K562 (cell line): ENCODE measurements around the gene FAM149A. TPM values are rescaled to one million over a fixed set of nuclear protein-coding genes. Genes with fewer than 3 reads are reported as not detected.
A peak's percentile ranks its signal among the peaks of the same experiment; 100 is the strongest.

Source experiments
- ATAC-seq: fragments of 200-7000 bp; cut with Tn5 transposase; 3 replicates; pipeline ENCODE4 v1.9.1; 2020; ENCODE audit warnings: moderate library complexity
- BruUV-seq: library from RNA; stranded (reverse); fragments of 400-500 nt; replicated peaks from 2 replicates; lab custom pipeline; 2021; lab: Mats Ljungman, UMichigan
- CTCF ChIA-PET: fragments of 300-600 bp; formaldehyde crosslinking; extraction: SDS; loops from one replicate; lab custom pipeline; 2021; ENCODE audit warnings: low intra/inter-chr PET ratio; lab: Yijun Ruan, JAX
- POLR2A ChIA-PET: fragments of 300-600, 350-650 bp; sonication (Branson Sonifier 250); formaldehyde crosslinking; extraction: SDS; loops from one replicate; lab custom pipeline; 2021; ENCODE audit warnings: antibody characterized with exemption, inconsistent platforms; lab: Yijun Ruan, JAX
- DNase-seq, 4 experiments: peaks; one replicate each; pipeline versions ENCODE4 v3.0.0 to v3.0.0-alpha.2; 2011 to 2018; ENCODE audit warnings: low spot score in 3 of 4, mixed read lengths in 3 of 4; ENCODE audit errors: extremely low read depth in 1 of 4
- FAIRE-seq: peaks from 2 replicates; lab custom pipeline; 2011; peaks lifted over from hg19 to GRCh38; lab: Jason Lieb, UNC
- H2AFZ ChIP-seq: 2 replicates; pipeline ENCODE4 v1.6.0; 2011; ENCODE audit warnings: low read depth, low read length, control low read depth, inconsistent platforms
- H3K27ac ChIP-seq: fragments of 200-600 bp; 3 replicates; pipeline ENCODE4 v1.8.0; 2011; ENCODE audit warnings: low read depth, mild to moderate bottlenecking, control low read depth, inconsistent platforms, low read length, moderate library complexity, mixed read lengths; ENCODE audit errors: extremely low read depth
- H3K27me3 ChIP-seq, 2 experiments: fragments of 300-600 bp in 1 of 2; 2 replicates in 1 of 2; 3 replicates in 1 of 2; pipeline versions ENCODE4 v1.6.0 to v1.8.0; 2011; ENCODE audit warnings: inconsistent platforms in 2 of 2, low read length in 2 of 2, mild to moderate bottlenecking in 1 of 2, mixed read lengths in 1 of 2, moderate library complexity in 1 of 2; ENCODE audit not compliant: control insufficient read depth in 2 of 2, insufficient read depth in 2 of 2
- H3K36me3 ChIP-seq: fragments of 300-600 bp; 3 replicates; pipeline ENCODE4 v1.8.0; 2011; ENCODE audit warnings: mild to moderate bottlenecking, low read length, inconsistent platforms; ENCODE audit not compliant: control insufficient read depth, insufficient read depth
- H3K4me1 ChIP-seq, 2 experiments: fragments of 200-600 bp in 1 of 2; replicated peaks in 1 of 2; 2 replicates in 1 of 2; 3 replicates in 1 of 2; pipeline versions ENCODE4 v1.5.1 to v1.8.0; 2011; ENCODE audit warnings: inconsistent platforms in 2 of 2, low read length in 2 of 2, mild to moderate bottlenecking in 1 of 2, mixed read lengths in 1 of 2, moderate library complexity in 1 of 2; ENCODE audit not compliant: control insufficient read depth in 2 of 2, insufficient read depth in 2 of 2
- H3K4me2 ChIP-seq: 2 replicates; pipeline ENCODE4 v1.6.1; 2011; ENCODE audit warnings: low read length, control low read depth, inconsistent platforms, mixed read lengths; ENCODE audit not compliant: insufficient read depth
- H3K4me3 ChIP-seq: fragments of 200-600 bp; sonication (generic), shearing (Covaris generic); 2 replicates; pipeline ENCODE4 v1.5.1; 2016; ENCODE audit warnings: control low read depth, inconsistent platforms
- H3K79me2 ChIP-seq: fragments of 200-600 bp; 3 replicates; pipeline ENCODE4 v1.8.0; 2011; ENCODE audit warnings: low read length, inconsistent platforms; ENCODE audit not compliant: control insufficient read depth, insufficient read depth
- H3K9ac ChIP-seq, 2 experiments: 2 replicates each; pipeline versions ENCODE4 v1.6.0 to v1.6.1; 2011; ENCODE audit warnings: low read depth in 2 of 2, low read length in 2 of 2, control low read depth in 1 of 2, inconsistent platforms in 1 of 2, mild to moderate bottlenecking in 1 of 2, mixed read lengths in 1 of 2; ENCODE audit not compliant: insufficient read depth in 1 of 2
- H3K9me1 ChIP-seq: one replicate; pipeline ENCODE4 v1.6.0; 2011; ENCODE audit warnings: inconsistent platforms, mild to moderate bottlenecking, low read length, moderate library complexity; ENCODE audit not compliant: control insufficient read depth, insufficient read depth
- H3K9me3 ChIP-seq: replicated peaks from 2 replicates; pipeline ENCODE4 v1.5.1; 2011; ENCODE audit warnings: low read depth, low read length, inconsistent platforms; ENCODE audit not compliant: control insufficient read depth, insufficient read depth
- H4K20me1 ChIP-seq: replicated peaks from 2 replicates; pipeline ENCODE4 v1.6.1; 2011; ENCODE audit warnings: low read length, inconsistent platforms, mixed read lengths; ENCODE audit not compliant: control insufficient read depth, insufficient read depth
- WGBS: fragments of 100-300 bp; shearing (Covaris generic); methylation state at CpG from one replicate; pipeline ENCODE4 v1.1.6; 2016; ENCODE audit warnings: low coverage, mixed read lengths; ENCODE audit not compliant: insufficient coverage; ENCODE audit errors: missing lambda C conversion rate; 5-methylcytosine and 5-hydroxymethylcytosine counted together
- in situ Hi-C: fragments of 300-500 bp; cut with MboI; formaldehyde crosslinking; loops from 4 replicates; pipeline ENCODE4 v1.15.0; 2018; ENCODE audit warnings: inconsistent platforms, mixed read lengths
- intact Hi-C: fragments of 100-400 bp; cut with micrococcal nuclease; formaldehyde crosslinking; loops from 2 replicates; pipeline ENCODE4 v1.14.2; 2022
- polyA plus RNA-seq, 8 experiments: library from polyadenylated mRNA; depleted of rRNA in 4 of 8; stranded (reverse) in 5 of 8; unstranded in 3 of 8; fragments of >200 nt; fragmentation: Nextera tagmentation in 2 of 8; fragmentation: Illumina TruSeq in 1 of 8; extraction: Ambion mirVana in 2 of 8; extraction: Trizol in 1 of 8; gene quantifications; 2 replicates each; pipeline versions ENCODE4 v1.2.1 to v1.2.3, GENCODE V29; 2011 to 2014; ENCODE audit warnings: inconsistent platforms in 1 of 8, missing spikeins in 1 of 8
- total RNA-seq, 7 experiments: library from RNA; depleted of rRNA in 6 of 7; stranded (reverse); fragments of >200 nt in 6 of 7; fragmentation: Illumina TruSeq in 2 of 7; extraction: Trizol in 2 of 7; gene quantifications; 2 replicates each; pipeline versions ENCODE4 v1.2.1 to v1.2.3, GENCODE V29; 2011 to 2021; ENCODE audit warnings: low replicate concordance in 1 of 7
- TF ChIP-seq, protein P1 (sequence below): sonication (generic); formaldehyde crosslinking; IDR thresholded peaks from 2 replicates; pipeline ENCODE4 v1.8.0; 2022; ENCODE audit warnings: missing genetic modification reagents, mild to moderate bottlenecking, borderline replicate concordance
- TF ChIP-seq, protein P2 (sequence below), 3 experiments: IDR thresholded peaks in 2 of 3; conservative IDR thresholded peaks in 1 of 3; 2 replicates each; pipeline ENCODE4 v1.5.1; 2011 to 2012; ENCODE audit warnings: low read length in 3 of 3, mild to moderate bottlenecking in 3 of 3, control low read depth in 2 of 3, improper control_type of control experiment in 1 of 3, inconsistent platforms in 1 of 3, low read depth in 1 of 3, mixed read lengths in 1 of 3, moderate library complexity in 1 of 3; ENCODE audit not compliant: insufficient read depth in 2 of 3

FAM149A gene
- total and polyA plus RNA-seq, 9 of the 15 experiments (the other 6 are each of a cell fraction or from before 2014, with no cell fraction given) = not detected

DNA sequence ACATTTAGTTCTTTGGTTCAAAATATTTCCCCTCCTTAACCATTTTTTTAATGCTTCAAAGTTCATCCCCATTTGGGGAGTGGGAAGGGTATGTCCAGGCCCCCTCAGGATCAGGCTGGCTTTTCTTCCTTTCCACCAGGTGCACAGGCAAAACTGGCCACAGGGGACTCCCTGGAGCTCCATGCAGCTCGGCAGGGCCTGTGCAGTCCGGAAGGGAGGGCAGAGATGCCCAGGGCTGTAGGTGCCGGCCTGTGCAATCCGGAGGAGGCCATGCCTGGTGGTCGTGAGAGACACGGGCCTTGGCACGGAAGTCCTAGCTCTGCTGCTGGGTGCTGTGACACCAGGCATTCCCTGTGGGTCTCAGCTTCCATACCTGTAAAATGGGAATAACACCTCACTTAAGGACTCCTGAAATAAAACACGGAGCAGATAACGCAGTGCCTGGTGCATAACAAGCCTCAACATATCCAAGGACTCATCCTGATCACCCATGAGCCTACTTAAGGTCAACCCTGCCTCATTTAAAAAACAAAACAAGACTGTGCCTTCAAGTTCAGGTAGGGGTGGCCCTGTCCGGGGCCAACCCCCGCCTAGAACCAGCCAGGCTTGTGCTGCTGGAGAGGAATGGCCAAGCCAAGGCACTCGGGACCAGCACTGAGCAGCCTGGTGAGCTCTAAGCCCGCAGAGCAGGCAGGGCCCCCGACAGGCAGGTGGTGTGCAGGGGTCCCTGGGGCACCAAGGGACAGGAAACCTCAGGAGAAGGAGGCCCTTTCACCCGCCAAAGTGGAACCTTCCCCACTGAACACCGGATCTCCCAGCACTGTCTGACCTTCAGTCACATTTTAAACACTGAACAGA, 65.7 kb downstream of the FAM149A start:
- 0% methylated on average over 12 of the region's 16 CpGs for WGBS
- Histone ChIP-seq H3K9me3 (no peaks in the 10 kb centered on the region), H2AFZ (no peak overlapping the region), H3K27ac (no peak overlapping the region), H3K4me3 (no peak overlapping the region)
- TF ChIP-seq, protein P1, sequence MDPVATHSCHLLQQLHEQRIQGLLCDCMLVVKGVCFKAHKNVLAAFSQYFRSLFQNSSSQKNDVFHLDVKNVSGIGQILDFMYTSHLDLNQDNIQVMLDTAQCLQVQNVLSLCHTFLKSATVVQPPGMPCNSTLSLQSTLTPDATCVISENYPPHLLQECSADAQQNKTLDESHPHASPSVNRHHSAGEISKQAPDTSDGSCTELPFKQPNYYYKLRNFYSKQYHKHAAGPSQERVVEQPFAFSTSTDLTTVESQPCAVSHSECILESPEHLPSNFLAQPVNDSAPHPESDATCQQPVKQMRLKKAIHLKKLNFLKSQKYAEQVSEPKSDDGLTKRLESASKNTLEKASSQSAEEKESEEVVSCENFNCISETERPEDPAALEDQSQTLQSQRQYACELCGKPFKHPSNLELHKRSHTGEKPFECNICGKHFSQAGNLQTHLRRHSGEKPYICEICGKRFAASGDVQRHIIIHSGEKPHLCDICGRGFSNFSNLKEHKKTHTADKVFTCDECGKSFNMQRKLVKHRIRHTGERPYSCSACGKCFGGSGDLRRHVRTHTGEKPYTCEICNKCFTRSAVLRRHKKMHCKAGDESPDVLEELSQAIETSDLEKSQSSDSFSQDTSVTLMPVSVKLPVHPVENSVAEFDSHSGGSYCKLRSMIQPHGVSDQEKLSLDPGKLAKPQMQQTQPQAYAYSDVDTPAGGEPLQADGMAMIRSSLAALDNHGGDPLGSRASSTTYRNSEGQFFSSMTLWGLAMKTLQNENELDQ (CRISPR knock-in tag) = no peak
- TF ChIP-seq, protein P2, sequence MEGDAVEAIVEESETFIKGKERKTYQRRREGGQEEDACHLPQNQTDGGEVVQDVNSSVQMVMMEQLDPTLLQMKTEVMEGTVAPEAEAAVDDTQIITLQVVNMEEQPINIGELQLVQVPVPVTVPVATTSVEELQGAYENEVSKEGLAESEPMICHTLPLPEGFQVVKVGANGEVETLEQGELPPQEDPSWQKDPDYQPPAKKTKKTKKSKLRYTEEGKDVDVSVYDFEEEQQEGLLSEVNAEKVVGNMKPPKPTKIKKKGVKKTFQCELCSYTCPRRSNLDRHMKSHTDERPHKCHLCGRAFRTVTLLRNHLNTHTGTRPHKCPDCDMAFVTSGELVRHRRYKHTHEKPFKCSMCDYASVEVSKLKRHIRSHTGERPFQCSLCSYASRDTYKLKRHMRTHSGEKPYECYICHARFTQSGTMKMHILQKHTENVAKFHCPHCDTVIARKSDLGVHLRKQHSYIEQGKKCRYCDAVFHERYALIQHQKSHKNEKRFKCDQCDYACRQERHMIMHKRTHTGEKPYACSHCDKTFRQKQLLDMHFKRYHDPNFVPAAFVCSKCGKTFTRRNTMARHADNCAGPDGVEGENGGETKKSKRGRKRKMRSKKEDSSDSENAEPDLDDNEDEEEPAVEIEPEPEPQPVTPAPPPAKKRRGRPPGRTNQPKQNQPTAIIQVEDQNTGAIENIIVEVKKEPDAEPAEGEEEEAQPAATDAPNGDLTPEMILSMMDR (IDR thresholded peaks at IDR 0.05 in 2 of 3, conservative IDR thresholded peaks at IDR 0.05 in 1 of 3; ENCODE audit: insufficient read depth in 2 of 3, low read depth in 1 of 3, low read length in 3 of 3) = peak in 2 of 3 experiments; percentile 8 to 19; a peak in 1 of 6 replicates
- TF ChIP-seq, all 486 proteins: peak for 1
- FAIRE-seq = no peak
- peaks cover 0 to 2% of the 10 kb centered on the region in 2 experiments; a peak in 2 of 5 replicates for H3K4me1 ChIP-seq
- DNase-seq = peak in 1 of 4 experiments; percentile 16
- H3K36me3 ChIP-seq = no peaks in the 10 kb centered on the region
- ATAC-seq = peak; percentile 88
- H4K20me1 ChIP-seq = no peaks in the 10 kb centered on the region
- ChIA-PET POLR2A (interaction anchor here (0.6 kb wide), 2 partner anchors 912 to 1151 kb away, joined by 3 read pairs; no protein-coding TSS in a partner anchor), CTCF (no interaction called here)
- intact Hi-C loops = no loop called here
- in situ Hi-C loops = no loop called here
- no TSS peak for BruUV-seq
- no peaks in the 10 kb centered on the region for H3K79me2 ChIP-seq
- no peak overlapping the region for H3K4me2 ChIP-seq
- no peaks in the 10 kb centered on the region for H3K9me1 ChIP-seq
- H3K9ac ChIP-seq = no peak overlapping the region
- H3K27me3 ChIP-seq = peaks cover 34 to 60% of the 10 kb centered on the region in 2 experiments
